K562 (cell line): Measurements from ENCODE around the gene NPIPB6. TPM values are rescaled to one million over a fixed set of nuclear protein-coding genes. Genes with fewer than 3 reads are reported as not detected.
A peak's percentile ranks its signal among the peaks of the same experiment; 100 is the strongest.
"Not testable (repeated sequence)": the region's sequence is repeated elsewhere in the genome, so short reads cannot be mapped to it uniquely, and the experiment has no call there.

Experiments
- ATAC-seq: fragments of 200-7000 bp; cut with Tn5 transposase; 3 replicates; pipeline ENCODE4 v1.9.1; 2020; ENCODE audit warnings: moderate library complexity
- BruUV-seq: library from RNA; stranded (reverse); fragments of 400-500 nt; replicated peaks from 2 replicates; lab custom pipeline; 2021; lab: Mats Ljungman, UMichigan
- CTCF ChIA-PET: fragments of 300-600 bp; formaldehyde crosslinking; extraction: SDS; loops from one replicate; lab custom pipeline; 2021; ENCODE audit warnings: low intra/inter-chr PET ratio; lab: Yijun Ruan, JAX
- POLR2A ChIA-PET: fragments of 300-600, 350-650 bp; sonication (Branson Sonifier 250); formaldehyde crosslinking; extraction: SDS; loops from one replicate; lab custom pipeline; 2021; ENCODE audit warnings: antibody characterized with exemption, inconsistent platforms; lab: Yijun Ruan, JAX
- DNase-seq, 4 experiments: peaks; one replicate each; pipeline versions ENCODE4 v3.0.0 to v3.0.0-alpha.2; 2011 to 2018; ENCODE audit warnings: low spot score in 3 of 4, mixed read lengths in 3 of 4; ENCODE audit errors: extremely low read depth in 1 of 4
- FAIRE-seq: peaks from 2 replicates; lab custom pipeline; 2011; peaks lifted over from hg19 to GRCh38; lab: Jason Lieb, UNC
- H2AFZ ChIP-seq: 2 replicates; pipeline ENCODE4 v1.6.0; 2011; ENCODE audit warnings: low read depth, low read length, control low read depth, inconsistent platforms
- H3K27ac ChIP-seq: fragments of 200-600 bp; 3 replicates; pipeline ENCODE4 v1.8.0; 2011; ENCODE audit warnings: low read depth, mild to moderate bottlenecking, control low read depth, inconsistent platforms, low read length, moderate library complexity, mixed read lengths; ENCODE audit errors: extremely low read depth
- H3K27me3 ChIP-seq, 2 experiments: fragments of 300-600 bp in 1 of 2; 2 replicates in 1 of 2; 3 replicates in 1 of 2; pipeline versions ENCODE4 v1.6.0 to v1.8.0; 2011; ENCODE audit warnings: inconsistent platforms in 2 of 2, low read length in 2 of 2, mild to moderate bottlenecking in 1 of 2, mixed read lengths in 1 of 2, moderate library complexity in 1 of 2; ENCODE audit not compliant: control insufficient read depth in 2 of 2, insufficient read depth in 2 of 2
- H3K36me3 ChIP-seq: fragments of 300-600 bp; 3 replicates; pipeline ENCODE4 v1.8.0; 2011; ENCODE audit warnings: mild to moderate bottlenecking, low read length, inconsistent platforms; ENCODE audit not compliant: control insufficient read depth, insufficient read depth
- H3K4me1 ChIP-seq, 2 experiments: fragments of 200-600 bp in 1 of 2; replicated peaks in 1 of 2; 2 replicates in 1 of 2; 3 replicates in 1 of 2; pipeline versions ENCODE4 v1.5.1 to v1.8.0; 2011; ENCODE audit warnings: inconsistent platforms in 2 of 2, low read length in 2 of 2, mild to moderate bottlenecking in 1 of 2, mixed read lengths in 1 of 2, moderate library complexity in 1 of 2; ENCODE audit not compliant: control insufficient read depth in 2 of 2, insufficient read depth in 2 of 2
- H3K4me2 ChIP-seq: 2 replicates; pipeline ENCODE4 v1.6.1; 2011; ENCODE audit warnings: low read length, control low read depth, inconsistent platforms, mixed read lengths; ENCODE audit not compliant: insufficient read depth
- H3K4me3 ChIP-seq: fragments of 200-600 bp; sonication (generic), shearing (Covaris generic); 2 replicates; pipeline ENCODE4 v1.5.1; 2016; ENCODE audit warnings: control low read depth, inconsistent platforms
- H3K79me2 ChIP-seq: fragments of 200-600 bp; 3 replicates; pipeline ENCODE4 v1.8.0; 2011; ENCODE audit warnings: low read length, inconsistent platforms; ENCODE audit not compliant: control insufficient read depth, insufficient read depth
- H3K9ac ChIP-seq, 2 experiments: 2 replicates each; pipeline versions ENCODE4 v1.6.0 to v1.6.1; 2011; ENCODE audit warnings: low read depth in 2 of 2, low read length in 2 of 2, control low read depth in 1 of 2, inconsistent platforms in 1 of 2, mild to moderate bottlenecking in 1 of 2, mixed read lengths in 1 of 2; ENCODE audit not compliant: insufficient read depth in 1 of 2
- H3K9me1 ChIP-seq: one replicate; pipeline ENCODE4 v1.6.0; 2011; ENCODE audit warnings: inconsistent platforms, mild to moderate bottlenecking, low read length, moderate library complexity; ENCODE audit not compliant: control insufficient read depth, insufficient read depth
- H3K9me3 ChIP-seq: replicated peaks from 2 replicates; pipeline ENCODE4 v1.5.1; 2011; ENCODE audit warnings: low read depth, low read length, inconsistent platforms; ENCODE audit not compliant: control insufficient read depth, insufficient read depth
- H4K20me1 ChIP-seq: replicated peaks from 2 replicates; pipeline ENCODE4 v1.6.1; 2011; ENCODE audit warnings: low read length, inconsistent platforms, mixed read lengths; ENCODE audit not compliant: control insufficient read depth, insufficient read depth
- WGBS: fragments of 100-300 bp; shearing (Covaris generic); methylation state at CpG from one replicate; pipeline ENCODE4 v1.1.6; 2016; ENCODE audit warnings: low coverage, mixed read lengths; ENCODE audit not compliant: insufficient coverage; ENCODE audit errors: missing lambda C conversion rate; 5-methylcytosine and 5-hydroxymethylcytosine counted together
- in situ Hi-C: fragments of 300-500 bp; cut with MboI; formaldehyde crosslinking; loops from 4 replicates; pipeline ENCODE4 v1.15.0; 2018; ENCODE audit warnings: inconsistent platforms, mixed read lengths
- intact Hi-C: fragments of 100-400 bp; cut with micrococcal nuclease; formaldehyde crosslinking; loops from 2 replicates; pipeline ENCODE4 v1.14.2; 2022
- polyA plus RNA-seq, 8 experiments: library from polyadenylated mRNA; depleted of rRNA in 4 of 8; stranded (reverse) in 5 of 8; unstranded in 3 of 8; fragments of >200 nt; fragmentation: Nextera tagmentation in 2 of 8; fragmentation: Illumina TruSeq in 1 of 8; extraction: Ambion mirVana in 2 of 8; extraction: Trizol in 1 of 8; gene quantifications; 2 replicates each; pipeline versions ENCODE4 v1.2.1 to v1.2.3, GENCODE V29; 2011 to 2014; ENCODE audit warnings: inconsistent platforms in 1 of 8, missing spikeins in 1 of 8
- total RNA-seq, 7 experiments: library from RNA; depleted of rRNA in 6 of 7; stranded (reverse); fragments of >200 nt in 6 of 7; fragmentation: Illumina TruSeq in 2 of 7; extraction: Trizol in 2 of 7; gene quantifications; 2 replicates each; pipeline versions ENCODE4 v1.2.1 to v1.2.3, GENCODE V29; 2011 to 2021; ENCODE audit warnings: low replicate concordance in 1 of 7

The NPIPB6 gene
- total and polyA plus RNA-seq, 9 of the 15 experiments (the other 6 are each of a cell fraction or from before 2014, with no cell fraction given): 0.03 to 0.91 (median 0.40) TPM; not detected in 1

DNA sequence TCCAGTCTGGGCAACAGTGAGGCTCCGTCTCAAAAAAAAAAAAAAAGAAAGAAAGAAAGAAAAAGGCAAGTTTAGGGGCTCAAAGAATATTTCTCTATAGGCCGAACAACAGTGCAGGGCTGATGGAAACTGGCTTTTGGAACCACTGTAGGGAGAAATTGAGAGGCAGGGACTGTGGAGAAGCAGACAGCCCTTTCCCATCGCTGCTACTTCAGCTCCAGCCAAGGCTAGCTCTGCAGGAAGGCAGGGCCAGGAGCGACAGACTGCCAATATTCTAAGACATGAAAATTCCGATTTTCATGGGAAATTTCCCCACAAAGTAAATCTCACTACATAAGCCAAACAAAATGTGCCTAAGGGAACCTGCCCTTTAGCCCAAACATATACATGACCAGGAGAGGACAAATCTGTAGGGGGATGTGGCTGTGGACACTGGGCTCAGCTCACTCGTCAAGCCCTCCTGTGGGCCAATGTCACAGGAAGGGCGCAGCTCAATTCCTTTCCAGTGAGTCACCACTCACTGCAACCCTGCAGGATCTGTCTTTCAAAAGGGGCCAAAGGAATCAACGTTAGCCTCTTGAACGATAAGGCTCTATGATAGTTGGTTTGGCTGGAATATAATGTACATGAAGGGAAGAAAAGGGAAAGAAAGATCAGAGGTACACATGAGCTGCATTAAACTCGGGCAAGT, 19.0 kb upstream of the NPIPB6 start:
- CTCF ChIA-PET, H3K79me2 ChIP-seq, DNase-seq, H3K27ac ChIP-seq, H4K20me1 ChIP-seq, H3K27me3 ChIP-seq, H3K9me3 ChIP-seq, POLR2A ChIA-PET, H3K36me3 ChIP-seq, intact Hi-C loops, in situ Hi-C loops, H3K9me1 ChIP-seq, H3K4me1 ChIP-seq, H3K9ac ChIP-seq, BruUV-seq, H3K4me3 ChIP-seq, H3K4me2 ChIP-seq, ATAC-seq, H2AFZ ChIP-seq: not testable (repeated sequence)
- FAIRE-seq: peak; percentile 58
- whole genome bisulfite sequencing: no CpG with 5 or more reads among the region's 10 CpGs

DNA sequence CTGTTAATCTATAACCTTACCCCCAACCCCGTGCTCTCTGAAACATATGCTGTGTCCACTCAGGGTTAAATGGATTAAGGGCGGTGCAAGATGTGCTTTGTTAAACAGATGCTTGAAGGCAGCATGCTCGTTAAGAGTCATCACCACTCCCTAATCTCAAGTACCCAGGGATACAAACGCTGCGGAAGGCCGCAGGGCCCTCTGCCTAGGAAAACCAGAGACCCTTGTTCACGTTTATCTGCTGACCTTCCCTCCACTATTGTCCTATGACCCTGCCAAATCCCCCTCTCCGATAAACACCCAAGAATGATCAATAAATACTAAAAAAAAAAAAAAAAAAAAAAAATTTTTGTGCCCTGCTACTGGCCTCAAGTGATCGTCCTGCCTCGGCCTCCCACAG, 14.5 kb upstream of the NPIPB6 start:
- DNase-seq, H4K20me1 ChIP-seq, H3K4me2 ChIP-seq, H3K79me2 ChIP-seq, intact Hi-C loops, BruUV-seq, H3K4me1 ChIP-seq, H3K27me3 ChIP-seq, POLR2A ChIA-PET, H3K36me3 ChIP-seq, in situ Hi-C loops, FAIRE-seq, CTCF ChIA-PET, H3K9me1 ChIP-seq, ATAC-seq, H3K9me3 ChIP-seq, H3K4me3 ChIP-seq, H2AFZ ChIP-seq, H3K9ac ChIP-seq, H3K27ac ChIP-seq: not testable (repeated sequence)
- WGBS: 73% methylated on average over 4 of the region's 10 CpGs

DNA sequence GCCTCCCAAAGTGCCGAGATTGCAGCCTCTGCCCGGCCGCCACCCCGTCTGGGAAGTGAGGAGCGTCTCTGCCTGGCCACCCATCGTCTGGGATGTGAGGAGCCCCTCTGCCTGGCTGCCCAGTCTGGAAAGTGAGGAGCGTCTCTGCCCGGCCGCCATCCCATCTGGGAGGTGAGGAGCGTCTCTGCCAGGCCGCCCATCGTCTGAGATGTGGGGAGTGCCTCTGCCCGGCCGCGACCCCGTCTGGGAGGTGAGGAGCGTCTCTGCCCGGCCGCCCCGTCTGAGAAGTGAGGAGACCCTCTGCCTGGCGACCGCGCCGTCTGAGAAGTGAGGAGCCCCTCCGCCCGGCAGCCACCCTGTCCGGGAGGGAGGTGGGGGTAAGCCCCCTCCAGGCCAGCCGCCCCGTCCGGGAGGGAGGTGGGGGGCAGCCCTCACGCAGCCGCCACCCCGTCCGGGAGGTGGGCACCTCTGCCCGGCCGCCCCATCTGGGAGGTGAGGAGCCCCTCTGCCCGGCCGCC, 13.9 kb upstream of the NPIPB6 start:
- in situ Hi-C loops, BruUV-seq, H3K9ac ChIP-seq, H3K27ac ChIP-seq, CTCF ChIA-PET, H3K4me2 ChIP-seq, DNase-seq, intact Hi-C loops, H3K36me3 ChIP-seq, H3K4me1 ChIP-seq, ATAC-seq, H3K27me3 ChIP-seq, H3K9me3 ChIP-seq, POLR2A ChIA-PET, FAIRE-seq, H3K4me3 ChIP-seq, H4K20me1 ChIP-seq, H3K79me2 ChIP-seq, H2AFZ ChIP-seq, H3K9me1 ChIP-seq: not testable (repeated sequence)
- whole genome bisulfite sequencing: 100% methylated on average over 7 of the region's 38 CpGs

DNA sequence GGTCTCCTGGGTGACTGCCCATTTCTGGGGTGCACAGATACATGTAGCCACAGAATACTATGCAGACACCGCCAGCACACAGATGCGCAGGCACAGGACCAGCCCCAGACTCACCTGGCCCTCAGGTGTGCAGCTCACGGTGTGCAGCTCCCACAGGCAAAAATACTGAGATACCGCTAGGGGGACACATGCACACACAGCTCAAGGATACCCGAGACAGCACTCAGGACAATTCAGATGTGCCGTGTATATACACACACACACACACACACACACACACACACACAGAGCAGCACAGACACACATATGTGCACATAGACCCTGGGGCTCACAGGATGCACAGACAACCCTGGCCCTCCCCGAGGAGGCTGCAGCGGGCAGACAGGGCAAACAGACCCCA, 11.8 kb upstream of the NPIPB6 start:
- DNase-seq, H3K9ac ChIP-seq, H3K4me3 ChIP-seq, H2AFZ ChIP-seq, H3K9me1 ChIP-seq, CTCF ChIA-PET, H4K20me1 ChIP-seq, H3K36me3 ChIP-seq, BruUV-seq, in situ Hi-C loops, FAIRE-seq, POLR2A ChIA-PET, H3K4me1 ChIP-seq, H3K27ac ChIP-seq, intact Hi-C loops, H3K9me3 ChIP-seq, H3K27me3 ChIP-seq, H3K4me2 ChIP-seq, H3K79me2 ChIP-seq: not testable (repeated sequence)
- ATAC-seq: peak; percentile 64
- WGBS: no CpG with 5 or more reads among the region's 8 CpGs
